ENCODE results near the gene LRRC55. TPM values are rescaled to one million over a fixed set of nuclear protein-coding genes. Genes with fewer than 3 reads are reported as not detected.

LRRC55 gene
- total RNA-seq, 4 donors from 2014 or later = under 0.01 to 0.39 (median 0.19) TPM

- Histone ChIP-seq H3K27me3 (no peaks in the 10 kb centered on the region), H3K9me3 (no peaks in the 10 kb centered on the region), H3K27ac (replicated peaks in 1 of 4) (no peak overlapping the region), H3K4me3 (no peak overlapping the region), H3K4me1 (no peaks in the 10 kb centered on the region), H3K36me3 (no peaks in the 10 kb centered on the region)
- no peak for DNase-seq (ENCODE audit: extremely low spot score)
- intact Hi-C loops (cut with DNase I) = no loop called here
- WGBS = 76% methylated on average over 3 of the region's 3 CpGs
- TF ChIP-seq EP300 (IDR thresholded peaks at IDR 0.05) (no peak), POLR2AphosphoS5 (IDR thresholded peaks at IDR 0.05) (no peak), POLR2A (IDR thresholded peaks at IDR 0.05; ENCODE audit: low read depth) (no peak), CTCF (IDR thresholded peaks at IDR 0.05) (no peak)
Observed at GRCh38 chr11:57172031-57172430, 9.7 kb upstream of the LRRC55 start.

- intact Hi-C loops (cut with DNase I) = no loop called here
- TF ChIP-seq CTCF (IDR thresholded peaks at IDR 0.05) = no peak
- TF ChIP-seq POLR2AphosphoS5 (IDR thresholded peaks at IDR 0.05) = no peak
- no peak for TF ChIP-seq EP300 (IDR thresholded peaks at IDR 0.05)
- TF ChIP-seq POLR2A (IDR thresholded peaks at IDR 0.05; ENCODE audit: low read depth) = no peak
- 69% methylated on average over 5 of the region's 5 CpGs for WGBS
Observed at GRCh38 chr11:57174656-57175055, 7.1 kb upstream of the LRRC55 start.

GRCh38 chr11:57175478-57175877, 6.3 kb upstream of the LRRC55 start:
- Histone ChIP-seq H3K36me3 (no peaks in the 10 kb centered on the region), H3K4me1 (peaks cover 0 to 6% (median 3%) of the 10 kb centered on the region in 4 donors), H3K9me3 (no peaks in the 10 kb centered on the region), H3K27ac (replicated peaks in 1 of 4) (no peak overlapping the region), H3K27me3 (peaks cover 0 to 17% (median 2%) of the 10 kb centered on the region in 4 donors), H3K4me3 (no peak overlapping the region)
- intact Hi-C loops (cut with DNase I) = no loop called here
- no peak for DNase-seq (ENCODE audit: extremely low spot score)
- no peak for TF ChIP-seq POLR2AphosphoS5 (IDR thresholded peaks at IDR 0.05)

More at GRCh38 chr11:57174656-57175055, 7.1 kb upstream of the LRRC55 start:
- Histone ChIP-seq H3K4me1 (no peaks in the 10 kb centered on the region), H3K4me3 (no peak overlapping the region), H3K36me3 (no peaks in the 10 kb centered on the region), H3K9me3 (no peaks in the 10 kb centered on the region), H3K27ac (replicated peaks in 1 of 4) (no peak overlapping the region), H3K27me3 (peaks cover 0 to 8% (median 2%) of the 10 kb centered on the region in 4 donors)
- DNase-seq (ENCODE audit: extremely low spot score) = no peak

- H3K4me1 ChIP-seq = peaks cover 0 to 9% (median 4%) of the 10 kb centered on the region in 4 donors
- no peaks in the 10 kb centered on the region for H3K36me3 ChIP-seq
- no peak overlapping the region for H3K4me3 ChIP-seq
- no peak for DNase-seq (ENCODE audit: extremely low spot score)
- WGBS = 45% methylated on average over 2 of the region's 2 CpGs
- intact Hi-C loops (cut with DNase I) = no loop called here
- no peaks in the 10 kb centered on the region for H3K9me3 ChIP-seq
- peaks cover 0 to 40% (median 2%) of the 10 kb centered on the region in 4 donors for H3K27me3 ChIP-seq
- TF ChIP-seq POLR2A (IDR thresholded peaks at IDR 0.05; ENCODE audit: low read depth) (no peak), EP300 (IDR thresholded peaks at IDR 0.05) (no peak), POLR2AphosphoS5 (IDR thresholded peaks at IDR 0.05) (no peak), CTCF (IDR thresholded peaks at IDR 0.05) (no peak)
- no peak overlapping the region for H3K27ac ChIP-seq (replicated peaks in 1 of 4)
Observed at GRCh38 chr11:57178334-57178733, 3.4 kb upstream of the LRRC55 start.

- Histone ChIP-seq H3K27me3 (peaks cover 0 to 40% (median 2%) of the 10 kb centered on the region in 4 donors), H3K9me3 (no peaks in the 10 kb centered on the region), H3K27ac (replicated peaks in 1 of 4) (no peak overlapping the region), H3K4me1 (peaks cover 0 to 9% (median 4%) of the 10 kb centered on the region in 4 donors), H3K4me3 (no peak overlapping the region), H3K36me3 (no peaks in the 10 kb centered on the region)
- 53% methylated on average over 7 of the region's 7 CpGs for WGBS
- intact Hi-C loops (cut with DNase I) = no loop called here
- DNase-seq (ENCODE audit: extremely low spot score) = no peak
- TF ChIP-seq POLR2AphosphoS5 (IDR thresholded peaks at IDR 0.05) = no peak
- TF ChIP-seq EP300 (IDR thresholded peaks at IDR 0.05) = no peak
- no peak for TF ChIP-seq POLR2A (IDR thresholded peaks at IDR 0.05; ENCODE audit: low read depth)
- no peak for TF ChIP-seq CTCF (IDR thresholded peaks at IDR 0.05)
Observed at GRCh38 chr11:57179681-57180080, 2.1 kb upstream of the LRRC55 start.

All from esophagus muscularis mucosa (tissue), 4 donors.